H1 (cell line): ENCODE results near the gene ZNF831.

Experiments
- ATF3 ChIP-seq: IDR thresholded peaks from 2 replicates; pipeline ENCODE4 v1.6.1; 2011; ENCODE audit warnings: low read depth, mild to moderate bottlenecking, low read length; ENCODE audit not compliant: insufficient read depth
- BCL11A ChIP-seq, 2 experiments: IDR thresholded peaks; one replicate each; pipeline ENCODE4 v1.6.1; 2011; ENCODE audit warnings: low read depth in 2 of 2, low read length in 2 of 2, mild to moderate bottlenecking in 2 of 2
- CTCF ChIP-seq, 3 experiments: IDR thresholded peaks; 1 replicate in 2 of 3; 2 replicates in 1 of 3; pipeline versions ENCODE4 v1.5.1 to v1.6.1; 2011; ENCODE audit warnings: low read length in 3 of 3, mild to moderate bottlenecking in 3 of 3, inconsistent platforms in 2 of 3, low read depth in 1 of 3, moderate library complexity in 1 of 3; ENCODE audit not compliant: insufficient read depth in 1 of 3; ENCODE audit errors: control extremely low read depth in 1 of 3
- E2F6 ChIP-seq: IDR thresholded peaks from 2 replicates; pipeline ENCODE4 v1.6.1; 2012; ENCODE audit warnings: inconsistent platforms
- EP300 ChIP-seq, 2 experiments: IDR thresholded peaks; 1 replicate in 1 of 2; 2 replicates in 1 of 2; pipeline ENCODE4 v1.6.1; 2011 to 2012; ENCODE audit warnings: low read depth in 2 of 2, low read length in 2 of 2, mild to moderate bottlenecking in 2 of 2, borderline replicate concordance in 1 of 2, inconsistent platforms in 1 of 2, moderate library complexity in 1 of 2
- EZH2 ChIP-seq: fragments of 200-600 bp; sonication (generic); IDR thresholded peaks from 2 replicates; pipeline ENCODE4 v1.7.1; 2012; ENCODE audit warnings: low read depth, mild to moderate bottlenecking, moderate library complexity, low read length, inconsistent platforms; ENCODE audit not compliant: severe bottlenecking
- HDAC2 ChIP-seq, 2 experiments: fragments of 300-600 bp in 1 of 2; sonication (generic) in 1 of 2; IDR thresholded peaks; 2 replicates each; pipeline ENCODE4 v1.6.1; 2011 to 2012; ENCODE audit warnings: low read depth in 2 of 2, low read length in 2 of 2, mild to moderate bottlenecking in 2 of 2, moderate library complexity in 2 of 2, borderline replicate concordance in 1 of 2, inconsistent platforms in 1 of 2
- PHF8 ChIP-seq: fragments of 200-600 bp; sonication (generic); conservative IDR thresholded peaks from 2 replicates; pipeline ENCODE4 v1.7.1; 2012; ENCODE audit warnings: low read depth, mild to moderate bottlenecking, inconsistent platforms, low read length, moderate library complexity
- SIRT6 ChIP-seq: IDR thresholded peaks from one replicate; pipeline ENCODE4 v1.7.1; 2012; ENCODE audit warnings: low read length, inconsistent platforms
- SIX5 ChIP-seq: IDR thresholded peaks from 2 replicates; pipeline ENCODE4 v1.6.1; 2011; ENCODE audit warnings: mild to moderate bottlenecking, low read depth, low read length
- SP1 ChIP-seq: IDR thresholded peaks from 2 replicates; pipeline ENCODE4 v1.6.1; 2011; ENCODE audit warnings: low read depth, low read length
- SUZ12 ChIP-seq: fragments of 200-600 bp; sonication (generic); IDR thresholded peaks from 2 replicates; pipeline ENCODE4 v1.6.1; 2012; ENCODE audit warnings: mild to moderate bottlenecking, inconsistent platforms, low read length, moderate library complexity, mixed read lengths
- TBP ChIP-seq: IDR thresholded peaks from 2 replicates; pipeline ENCODE4 v1.6.1; 2011; ENCODE audit warnings: low read depth, low read length, improper control_type of control experiment
- YY1 ChIP-seq: IDR thresholded peaks from 2 replicates; pipeline ENCODE4 v1.6.1; 2011; ENCODE audit warnings: low read depth, mild to moderate bottlenecking, low read length

GRCh38 chr20:59157064-59157463 lies 6.6 kb upstream of the ZNF831 start:
- no peak for TF ChIP-seq CTCF (IDR thresholded peaks at IDR 0.05; ENCODE audit: control extremely low read depth in 1 of 3, insufficient read depth in 1 of 3, low read depth in 1 of 3, low read length in 3 of 3)
- no peak for TF ChIP-seq BCL11A (IDR thresholded peaks at IDR 0.05; ENCODE audit: low read depth in 2 of 2, low read length in 2 of 2)
- TF ChIP-seq TBP = no peak
- no peak for TF ChIP-seq HDAC2 (IDR thresholded peaks at IDR 0.05; ENCODE audit: borderline replicate concordance in 1 of 2, low read depth in 2 of 2, low read length in 2 of 2)
- no peak for TF ChIP-seq ATF3
- no peak for TF ChIP-seq EZH2
- no peak for TF ChIP-seq SP1
- no peak for TF ChIP-seq SIRT6
- no peak for TF ChIP-seq PHF8
- no peak for TF ChIP-seq E2F6
- TF ChIP-seq YY1 = no peak
- TF ChIP-seq EP300 (IDR thresholded peaks at IDR 0.05; ENCODE audit: borderline replicate concordance in 1 of 2, low read depth in 2 of 2, low read length in 2 of 2) = no peak
- no peak for TF ChIP-seq SIX5
- no peak for TF ChIP-seq SUZ12
